HG03571 (cell line): ENCODE data around the gene KCNJ5.
A peak's percentile ranks its signal among the peaks of the same experiment; 100 is the strongest.

ENCODE experiments used
- ATAC-seq: cut with Tn5 transposase; IDR thresholded peaks from one replicate; pipeline ENCODE4 v1.9.1; 2021; ENCODE audit not compliant: unreplicated experiment

KCNJ5 gene

DNA sequence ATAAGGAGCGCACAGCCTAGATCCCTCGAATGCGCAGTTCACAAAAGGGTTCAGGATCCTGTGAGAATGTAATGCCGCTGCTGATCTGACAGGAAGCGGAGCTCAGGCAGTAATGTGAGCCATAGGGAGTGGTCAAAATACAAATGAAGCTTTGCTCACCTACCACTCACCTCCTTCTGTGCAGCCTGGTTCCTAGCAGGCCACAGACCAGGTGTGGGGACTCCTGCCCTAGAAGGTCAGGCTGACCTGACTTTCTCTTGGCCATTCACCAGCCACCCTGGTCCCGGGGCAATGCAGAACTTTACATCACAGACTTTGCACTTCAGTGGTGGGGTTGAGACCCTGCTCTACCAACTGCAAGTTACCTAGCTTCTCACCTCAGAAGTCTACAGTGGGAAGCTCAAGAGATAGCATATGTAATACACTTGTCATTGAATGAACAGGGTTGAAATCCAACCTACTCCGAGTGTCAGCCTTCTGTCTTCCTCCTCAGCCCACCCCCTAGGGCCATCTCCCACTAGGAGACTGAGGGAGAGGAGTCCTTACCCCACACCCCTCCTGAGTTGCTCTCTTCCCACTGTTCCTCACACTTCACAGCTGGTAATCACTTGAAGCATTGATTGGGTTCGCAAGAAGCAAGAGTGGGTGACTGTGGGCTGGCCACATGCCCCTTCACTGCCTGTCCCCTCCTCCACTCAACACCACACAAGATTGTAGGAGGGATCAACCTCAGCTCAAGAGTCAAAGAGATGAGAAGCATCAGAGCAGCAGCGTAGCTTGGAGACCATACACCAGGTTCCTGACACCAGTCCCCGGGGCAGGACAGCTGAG, 22.1 kb upstream of the KCNJ5 start:
- no peak for ATAC-seq

- ATAC-seq: no peak
Measured at GRCh38 chr11:128871168-128871610, 20.0 kb upstream of the KCNJ5 start.

DNA sequence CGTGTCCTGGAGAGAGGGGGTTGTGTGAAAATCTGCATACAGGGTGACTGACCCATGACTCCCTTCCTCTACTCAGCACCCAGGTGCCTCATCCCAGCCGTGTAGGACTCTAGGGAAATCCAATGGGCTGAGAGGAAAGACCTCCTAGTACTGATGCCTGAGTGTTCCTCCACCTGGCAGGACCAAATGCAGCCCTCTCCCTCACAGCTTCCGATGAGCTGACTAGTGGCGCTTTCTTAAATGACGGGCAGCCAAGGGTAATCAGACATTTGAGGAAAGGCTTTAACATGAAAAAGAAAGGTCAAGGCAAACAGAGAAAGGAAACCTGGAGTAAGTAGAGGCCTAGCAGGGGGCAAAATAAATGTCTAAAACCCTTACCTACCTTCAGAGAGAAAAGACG, 19.1 kb upstream of the KCNJ5 start:
- ATAC-seq: no peak

GRCh38 chr11:128872594-128872993, 18.6 kb upstream of the KCNJ5 start:
- no peak for ATAC-seq

DNA sequence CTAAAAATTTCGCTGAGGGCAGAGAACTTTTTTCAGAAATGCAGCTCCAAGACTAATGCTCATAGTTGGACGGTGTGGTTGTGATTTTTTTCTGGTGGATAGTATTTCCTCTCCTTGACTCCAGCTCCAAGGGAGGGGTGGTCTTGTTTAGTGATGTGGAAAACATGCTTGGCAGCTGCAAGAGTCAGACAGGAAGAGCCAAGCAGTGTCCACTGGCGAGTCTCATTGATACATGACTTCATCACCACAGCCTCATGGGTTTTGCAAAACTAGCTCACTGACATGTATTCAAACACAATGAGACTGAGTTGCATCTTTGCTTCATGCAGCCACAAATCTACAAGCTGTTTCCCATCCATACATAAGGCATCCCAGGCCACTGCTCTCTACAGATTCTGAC, 16.7 kb upstream of the KCNJ5 start:
- ATAC-seq: no peak

GRCh38 chr11:128876133-128876650, 15.0 kb upstream of the KCNJ5 start:
- ATAC-seq: no peak

DNA sequence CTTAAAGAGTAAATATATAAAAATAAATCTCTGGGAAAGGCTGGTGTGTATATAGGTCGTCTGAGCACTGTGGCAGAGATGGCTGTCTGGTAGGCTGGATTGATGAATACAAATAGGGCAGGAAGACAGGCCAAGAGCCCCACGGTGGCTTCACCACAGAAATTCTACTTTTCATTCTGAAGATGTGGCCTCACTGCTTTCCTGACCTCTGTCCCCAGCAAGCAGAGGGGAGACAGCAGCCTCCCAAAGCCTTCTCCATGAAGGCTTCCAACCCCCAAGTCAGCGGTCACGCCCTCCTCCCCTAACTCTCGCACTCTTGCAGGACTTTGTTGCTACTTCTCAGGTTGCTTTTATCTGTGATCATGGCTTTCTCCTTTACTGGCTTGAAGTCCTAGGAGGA, 13.4 kb upstream of the KCNJ5 start:
- ATAC-seq: no peak

DNA sequence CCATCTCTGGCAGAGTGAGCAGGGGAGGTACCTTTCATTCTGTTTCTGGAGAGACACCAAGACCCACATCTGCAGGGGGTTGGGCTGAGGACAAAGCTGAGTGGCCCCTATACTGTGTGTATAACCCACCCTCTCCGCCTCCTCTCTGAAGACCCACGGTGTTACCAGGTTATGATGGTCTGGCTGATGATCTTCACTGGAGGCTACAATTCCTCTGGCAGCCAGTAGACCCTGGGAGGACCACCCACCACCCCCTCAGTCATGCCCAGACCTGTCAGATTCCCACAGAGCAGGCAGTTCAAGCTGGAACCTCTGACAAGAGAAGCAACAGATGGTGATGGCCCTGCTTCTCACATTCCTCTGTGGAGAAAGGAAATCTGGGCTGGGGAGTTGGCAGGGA, 12.7 kb upstream of the KCNJ5 start:
- ATAC-seq: no peak

GRCh38 chr11:128879817-128880216, 11.3 kb upstream of the KCNJ5 start:
- no peak for ATAC-seq

DNA sequence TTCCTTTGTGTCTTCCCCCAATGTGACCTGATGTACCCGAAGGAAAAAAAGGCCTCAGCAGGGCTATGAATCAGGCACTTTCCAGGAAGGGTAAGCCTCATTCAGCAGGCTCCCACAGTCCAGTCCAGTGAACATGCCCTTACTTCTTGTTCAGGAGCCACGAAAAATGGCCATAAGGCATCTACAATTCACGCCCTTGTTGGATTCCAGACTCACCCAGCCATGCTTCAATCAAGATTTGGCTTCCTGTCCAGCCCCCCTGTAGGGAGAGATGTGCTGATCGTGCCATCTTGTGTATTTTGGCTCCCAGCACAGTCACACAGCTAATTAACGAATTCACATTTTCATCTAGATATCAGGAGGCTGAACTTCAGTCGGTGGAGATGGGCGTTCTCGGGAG, 9.9 kb upstream of the KCNJ5 start:
- no peak for ATAC-seq

DNA sequence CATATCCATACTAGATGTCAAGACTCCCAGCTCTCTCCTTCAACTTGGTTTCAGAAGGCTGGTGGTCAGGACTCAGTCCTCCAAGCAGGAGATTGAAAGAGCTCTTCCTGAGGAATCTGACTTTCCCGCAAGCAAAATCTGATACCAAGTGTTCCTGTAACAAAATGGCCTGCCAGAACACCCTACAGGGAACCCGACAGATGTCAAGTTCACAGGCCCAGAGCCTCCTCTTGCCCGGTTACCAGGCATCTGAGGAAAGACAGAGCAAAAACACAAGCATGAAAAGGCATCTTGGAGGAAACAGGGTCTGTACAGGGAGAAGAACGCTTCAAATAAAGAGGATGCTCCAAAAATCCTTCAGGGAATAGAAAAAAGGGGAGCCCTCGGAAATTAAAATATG, 8.7 kb upstream of the KCNJ5 start:
- no peak for ATAC-seq

DNA sequence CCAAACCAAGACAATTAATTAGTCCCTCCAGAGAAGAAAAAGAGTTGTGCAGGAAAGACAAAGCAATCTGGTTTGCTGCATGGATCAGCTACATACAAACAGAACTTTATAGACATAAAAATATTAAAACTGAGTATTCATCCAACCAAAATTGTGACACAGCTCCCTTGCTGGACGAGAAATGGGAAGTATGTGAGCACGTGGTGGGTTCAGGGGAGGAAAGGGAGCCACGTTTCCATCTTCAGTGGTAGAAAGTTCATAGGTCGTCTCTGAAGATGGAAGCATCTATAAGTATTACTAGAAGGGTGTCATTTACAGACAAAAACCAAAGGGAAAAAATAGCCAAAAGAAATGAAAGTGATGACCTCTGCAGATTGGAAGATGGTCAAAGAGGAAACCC, 7.1 kb upstream of the KCNJ5 start:
- ATAC-seq: no peak

- peak; percentile 90 for ATAC-seq
Measured at GRCh38 chr11:128884703-128885338, 6.3 kb upstream of the KCNJ5 start.

DNA sequence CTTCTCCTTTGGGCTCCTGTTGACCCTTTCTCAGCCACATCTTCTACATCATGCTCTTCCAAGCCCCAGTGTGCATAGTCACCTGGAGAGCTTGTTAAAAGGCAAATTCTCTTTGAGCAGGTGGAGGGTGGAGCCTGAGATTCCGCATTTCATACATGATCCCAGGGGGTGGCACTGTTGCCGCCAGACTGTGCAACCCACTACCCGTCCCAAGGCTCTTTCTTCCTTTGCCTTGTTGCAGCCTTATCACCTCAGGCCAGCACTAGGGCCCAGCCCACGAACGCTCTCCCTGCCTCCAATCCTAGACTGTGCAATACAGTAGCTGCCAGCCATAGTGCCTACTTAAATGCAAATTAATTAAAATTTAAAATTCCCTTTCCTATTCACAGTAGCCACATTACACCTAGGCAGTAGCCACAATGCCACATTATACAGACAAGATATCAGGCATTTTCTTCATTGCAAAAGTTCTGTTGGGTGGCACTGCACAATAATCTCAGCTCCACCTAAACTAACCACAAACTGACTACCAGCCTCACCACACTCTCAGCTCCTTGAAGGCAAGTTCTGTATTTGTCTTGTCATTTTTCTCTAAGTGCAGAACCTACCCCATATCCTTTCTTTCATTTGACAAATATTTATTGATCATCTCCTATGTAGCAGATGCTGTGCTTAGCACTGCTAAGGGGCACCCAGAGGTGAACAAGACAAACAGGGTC, 4.6 kb upstream of the KCNJ5 start:
- no peak for ATAC-seq

DNA sequence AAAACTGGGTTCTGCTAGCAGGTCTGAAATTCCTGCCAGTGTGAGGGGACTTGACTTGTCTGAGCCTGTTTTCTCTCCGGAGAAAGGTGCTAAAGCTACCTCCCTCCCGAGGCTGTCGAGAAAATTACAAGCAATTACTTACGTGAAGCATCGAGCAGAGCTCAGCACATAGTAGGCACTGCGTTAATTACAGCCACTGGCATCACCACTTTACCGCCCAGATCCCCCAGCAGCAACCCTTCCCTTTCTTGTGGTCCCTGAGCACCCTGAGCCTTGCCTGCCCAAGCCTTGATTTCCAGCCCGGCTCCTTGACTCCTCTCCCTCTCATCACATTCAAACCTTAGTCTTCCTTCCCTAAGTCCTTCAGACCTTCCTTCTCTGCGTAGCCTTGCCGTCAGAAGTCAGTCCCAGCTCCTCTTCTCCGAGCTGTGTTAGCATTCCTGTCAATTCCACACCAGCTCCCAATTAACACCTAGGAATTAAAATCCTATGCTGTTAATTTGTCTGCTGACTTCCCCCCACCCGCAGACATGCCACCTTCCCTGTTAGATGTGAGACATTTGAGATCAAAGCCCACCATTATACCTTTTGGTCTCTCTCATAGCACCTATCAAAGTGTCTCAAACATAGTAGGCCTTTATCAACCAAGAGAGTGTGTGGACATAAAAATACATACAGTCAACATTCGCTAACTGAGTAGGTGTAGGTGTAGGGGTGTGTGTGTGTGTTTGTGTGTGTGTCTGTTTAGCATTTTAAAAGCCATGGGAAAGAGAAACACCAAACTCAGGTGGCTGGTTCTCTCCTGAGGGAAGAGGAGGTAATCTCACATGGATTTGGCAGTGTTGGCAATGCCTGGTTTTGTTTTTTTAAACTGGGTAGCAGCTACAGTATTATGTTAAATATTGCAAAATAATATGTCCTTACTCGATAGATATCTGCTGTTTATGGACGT, 2.8 kb upstream of the KCNJ5 start:
- no peak for ATAC-seq

- no peak for ATAC-seq
Measured at GRCh38 chr11:128889657-128890213, 1.4 kb upstream of the KCNJ5 start.

GRCh38 chr11:128890216-128890542, 977 bp upstream of the KCNJ5 start:
- ATAC-seq: no peak

- ATAC-seq: no peak
Measured at GRCh38 chr11:128891913-128892398, 800 bp downstream of the KCNJ5 start.

DNA sequence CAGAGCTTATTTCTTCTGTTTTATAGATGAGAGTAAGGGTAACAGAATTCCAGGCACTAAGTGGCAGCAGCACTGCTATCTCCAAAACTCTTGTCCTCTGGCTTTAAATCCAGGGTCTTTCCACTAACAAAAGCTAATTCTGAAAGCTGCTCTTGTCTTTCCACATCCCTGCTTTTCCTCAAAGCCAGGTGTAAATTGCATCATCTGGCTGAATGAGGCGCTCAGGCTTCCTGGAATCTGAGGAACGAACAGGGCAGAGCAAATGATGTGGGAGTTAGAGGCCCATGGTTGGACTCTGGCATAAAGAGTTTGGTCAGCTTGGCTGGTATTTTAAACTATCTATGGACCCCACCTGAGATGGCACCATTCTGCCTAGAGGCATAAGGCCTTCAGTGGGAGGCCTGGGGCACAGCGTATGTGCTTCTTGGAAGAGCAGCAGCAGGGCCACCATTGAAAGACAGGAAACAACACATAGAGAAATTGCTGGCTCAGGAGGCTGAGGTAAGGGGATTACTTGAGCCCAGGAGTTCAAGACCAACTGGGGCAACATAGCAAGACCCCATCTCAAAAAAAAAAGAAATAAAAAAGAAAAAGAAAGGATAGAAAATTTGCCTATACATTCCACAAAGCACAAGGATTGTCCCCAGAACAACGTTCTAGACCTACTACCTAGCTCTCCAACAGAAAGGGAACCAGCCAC, 1.9 kb downstream of the KCNJ5 start:
- no peak for ATAC-seq
